Measurements from ENCODE around the gene HAND1.

DNA sequence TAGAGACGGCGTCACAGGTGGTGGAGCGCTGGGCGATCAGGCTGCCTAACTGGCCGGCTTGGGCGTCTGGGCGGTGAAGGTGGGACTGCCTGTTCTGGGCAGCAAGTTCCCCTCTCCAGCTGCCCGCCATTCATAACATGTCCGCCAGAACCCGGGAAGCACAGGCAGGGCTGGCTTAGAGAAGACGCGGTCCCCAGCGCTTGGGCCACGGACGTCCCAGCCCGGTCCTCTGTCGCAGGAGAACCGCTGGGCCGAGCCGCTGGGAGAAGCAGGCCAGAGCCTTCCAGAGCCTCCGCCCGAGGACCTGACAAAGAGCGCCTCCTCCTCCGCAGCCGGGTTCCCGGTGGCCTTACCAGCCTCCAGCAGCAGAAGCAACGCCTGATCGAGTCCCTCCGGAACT lies 15.2 kb upstream of the HAND1 start:
- TF ChIP-seq, protein P1, sequence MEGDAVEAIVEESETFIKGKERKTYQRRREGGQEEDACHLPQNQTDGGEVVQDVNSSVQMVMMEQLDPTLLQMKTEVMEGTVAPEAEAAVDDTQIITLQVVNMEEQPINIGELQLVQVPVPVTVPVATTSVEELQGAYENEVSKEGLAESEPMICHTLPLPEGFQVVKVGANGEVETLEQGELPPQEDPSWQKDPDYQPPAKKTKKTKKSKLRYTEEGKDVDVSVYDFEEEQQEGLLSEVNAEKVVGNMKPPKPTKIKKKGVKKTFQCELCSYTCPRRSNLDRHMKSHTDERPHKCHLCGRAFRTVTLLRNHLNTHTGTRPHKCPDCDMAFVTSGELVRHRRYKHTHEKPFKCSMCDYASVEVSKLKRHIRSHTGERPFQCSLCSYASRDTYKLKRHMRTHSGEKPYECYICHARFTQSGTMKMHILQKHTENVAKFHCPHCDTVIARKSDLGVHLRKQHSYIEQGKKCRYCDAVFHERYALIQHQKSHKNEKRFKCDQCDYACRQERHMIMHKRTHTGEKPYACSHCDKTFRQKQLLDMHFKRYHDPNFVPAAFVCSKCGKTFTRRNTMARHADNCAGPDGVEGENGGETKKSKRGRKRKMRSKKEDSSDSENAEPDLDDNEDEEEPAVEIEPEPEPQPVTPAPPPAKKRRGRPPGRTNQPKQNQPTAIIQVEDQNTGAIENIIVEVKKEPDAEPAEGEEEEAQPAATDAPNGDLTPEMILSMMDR (IDR thresholded peaks at IDR 0.05 in 4 of 5, conservative IDR thresholded peaks at IDR 0.05 in 1 of 5) = no peak
- no peak for TF ChIP-seq POLR2A (IDR thresholded peaks at IDR 0.05)
